LNCAP (cell line): ENCODE measurements around the gene ITPR1.

Experiments used
- CTCF ChIP-seq: fragments of 450-650 bp; IDR thresholded peaks from 2 replicates; pipeline ENCODE4 v1.5.1; 2017; ENCODE audit warnings: mild to moderate bottlenecking

ITPR1 gene

GRCh38 chr3:4887177-4887576 lies 394.0 kb downstream of the ITPR1 start:
- no peak for TF ChIP-seq CTCF

- no peak for TF ChIP-seq CTCF
These were observed 396.0 kb downstream of the ITPR1 start for GRCh38 chr3:4888913-4889846.

GRCh38 chr3:4889896-4890295 lies 396.7 kb downstream of the ITPR1 start:
- no peak for TF ChIP-seq CTCF

- TF ChIP-seq CTCF: no peak
These were observed 401.9 kb downstream of the ITPR1 start for GRCh38 chr3:4894891-4895530.

GRCh38 chr3:4895838-4896237 lies 402.7 kb downstream of the ITPR1 start:
- TF ChIP-seq CTCF: no peak
